HepG2 (cell line): ENCODE results near the gene NAALAD2. TPM values are rescaled to one million over a fixed set of nuclear protein-coding genes. Genes with fewer than 3 reads are reported as not detected.

Experiments
- ARID5B ChIP-seq: IDR thresholded peaks from 2 replicates; pipeline ENCODE4 v1.4.0; 2020; ENCODE audit warnings: mild to moderate bottlenecking, missing genetic modification reagents
- GLMP ChIP-seq: sonication (generic); formaldehyde crosslinking; IDR thresholded peaks from 2 replicates; pipeline ENCODE4 v1.9.0; 2021; ENCODE audit warnings: missing genetic modification reagents, mild to moderate bottlenecking, borderline replicate concordance
- MYC ChIP-seq: sonication (generic); formaldehyde crosslinking; IDR thresholded peaks from 2 replicates; pipeline ENCODE4 v1.9.0; 2021; ENCODE audit warnings: missing genetic modification reagents, borderline replicate concordance
- MZF1 ChIP-seq: sonication (generic); formaldehyde crosslinking; IDR thresholded peaks from 2 replicates; pipeline ENCODE4 v1.8.1; 2023; ENCODE audit warnings: mild to moderate bottlenecking, missing genetic modification reagents, borderline replicate concordance
- NONO ChIP-seq, 2 experiments: fragments of 450-650 bp in 1 of 2; sonication (generic) in 1 of 2; formaldehyde crosslinking in 1 of 2; IDR thresholded peaks in 1 of 2; conservative IDR thresholded peaks in 1 of 2; 2 replicates each; pipeline versions ENCODE4 v1.6.1 to v1.8.0; 2017 to 2022; ENCODE audit warnings: mild to moderate bottlenecking in 1 of 2, missing genetic modification reagents in 1 of 2, moderate library complexity in 1 of 2
- RARG ChIP-seq: sonication (generic); formaldehyde crosslinking; IDR thresholded peaks from 2 replicates; pipeline ENCODE4 v1.4.0; 2020; ENCODE audit warnings: low read depth, mild to moderate bottlenecking, missing genetic modification reagents
- THRA ChIP-seq: sonication (generic); formaldehyde crosslinking; IDR thresholded peaks from 2 replicates; pipeline ENCODE4 v1.4.0; 2020; ENCODE audit warnings: missing genetic modification reagents, borderline replicate concordance
- ZBTB10 ChIP-seq: sonication (generic); formaldehyde crosslinking; IDR thresholded peaks from 2 replicates; pipeline ENCODE4 v1.4.0; 2020; ENCODE audit warnings: missing genetic modification reagents, borderline replicate concordance
- ZNF224 ChIP-seq: sonication (generic); formaldehyde crosslinking; IDR thresholded peaks from 2 replicates; pipeline ENCODE4 v1.5.0; 2020; ENCODE audit warnings: mild to moderate bottlenecking, missing genetic modification reagents
- ZNF34 ChIP-seq: sonication (generic); formaldehyde crosslinking; IDR thresholded peaks from 2 replicates; pipeline ENCODE4 v1.4.0; 2020; ENCODE audit warnings: mild to moderate bottlenecking, missing genetic modification reagents, borderline replicate concordance
- ZNF350 ChIP-seq: sonication (generic); formaldehyde crosslinking; IDR thresholded peaks from 2 replicates; pipeline ENCODE4 v1.4.0; 2020; ENCODE audit warnings: mild to moderate bottlenecking, low read depth, missing genetic modification reagents, borderline replicate concordance
- ZNF619 ChIP-seq: sonication (generic); formaldehyde crosslinking; IDR thresholded peaks from 2 replicates; pipeline ENCODE4 v1.4.0; 2020; ENCODE audit warnings: mild to moderate bottlenecking, missing genetic modification reagents
- ZNF775 ChIP-seq: sonication (generic); formaldehyde crosslinking; IDR thresholded peaks from 2 replicates; pipeline ENCODE4 v1.4.0; 2020; ENCODE audit warnings: missing genetic modification reagents, mild to moderate bottlenecking, moderate library complexity, borderline replicate concordance
- ZNF776 ChIP-seq: sonication (generic); formaldehyde crosslinking; IDR thresholded peaks from 2 replicates; pipeline ENCODE4 v1.4.0; 2020; ENCODE audit warnings: mild to moderate bottlenecking, missing genetic modification reagents
- ZNF800 ChIP-seq: sonication (generic); formaldehyde crosslinking; IDR thresholded peaks from 2 replicates; pipeline ENCODE4 v1.4.0; 2020; ENCODE audit warnings: missing genetic modification reagents
- ZSCAN12 ChIP-seq: sonication (generic); formaldehyde crosslinking; IDR thresholded peaks from 2 replicates; pipeline ENCODE4 v1.9.0; 2021; ENCODE audit warnings: mild to moderate bottlenecking, missing genetic modification reagents
- ZZZ3 ChIP-seq: sonication (generic); formaldehyde crosslinking; IDR thresholded peaks from 2 replicates; pipeline ENCODE4 v1.4.0; 2020; ENCODE audit warnings: missing genetic modification reagents, mild to moderate bottlenecking, borderline replicate concordance
- polyA plus RNA-seq, 8 experiments: library from polyadenylated mRNA; depleted of rRNA in 3 of 8; stranded (reverse) in 7 of 8; unstranded in 1 of 8; fragments of >200 nt; fragmentation: Illumina TruSeq in 4 of 8; extraction: Trizol in 4 of 8; gene quantifications; 2 replicates each; pipeline versions ENCODE4 v1.2.1 to v1.2.3, GENCODE V29; 2011 to 2016; ENCODE audit warnings: low read depth in 4 of 8, missing spikeins in 1 of 8, mixed read lengths in 1 of 8; ENCODE audit not compliant: insufficient read depth in 1 of 8
- total RNA-seq, 5 experiments: library from RNA; depleted of rRNA; stranded (reverse); fragments of >200 nt; fragmentation: Illumina TruSeq; extraction: Trizol; gene quantifications; 2 replicates each; pipeline ENCODE4 v1.2.3, GENCODE V29; 2016; ENCODE audit warnings: low read depth in 1 of 5

Gene NAALAD2
- total and polyA plus RNA-seq, 2 of the 13 experiments (the other 11 are each of a cell fraction or from before 2014, with no cell fraction given) = 8.0 to 8.9 TPM

- TF ChIP-seq ZNF224 (CRISPR knock-in tag) (no peak), ZNF775 (no peak), ARID5B (CRISPR knock-in tag) (peak; percentile 44; the same call in 1 of the 2 replicates), THRA (CRISPR knock-in tag) (peak; percentile 93; the same call in 1 of the 2 replicates), RARG (no peak), NONO (IDR thresholded peaks at IDR 0.05) (no peak), NONO (CRISPR knock-in tag; conservative IDR thresholded peaks at IDR 0.05) (0 out of 2 replicates have a peak, but pooled peaks have one; percentile 32), ZSCAN12 (no peak), ZNF619 (CRISPR knock-in tag) (no peak), MZF1 (CRISPR knock-in tag) (no peak), ZNF350 (CRISPR knock-in tag) (0 out of 2 replicates have a peak, but pooled peaks have one; percentile 35), ZNF34 (CRISPR knock-in tag) (no peak), MYC (CRISPR knock-in tag) (peak; percentile 32; the same call in 1 of the 2 replicates), ZNF800 (CRISPR knock-in tag) (no peak), ZNF776 (CRISPR knock-in tag) (no peak), GLMP (CRISPR knock-in tag) (no peak), ZZZ3 (CRISPR knock-in tag) (no peak), ZBTB10 (CRISPR knock-in tag) (0 out of 2 replicates have a peak, but pooled peaks have one; percentile 36)
These were observed at the start of gene NAALAD2 (continued) for GRCh38 chr11:90134478-90135003.
